Peyer's patch (tissue), 4 donors: ENCODE data around the gene CTSW. TPM values are rescaled to one million over a fixed set of nuclear protein-coding genes. Genes with fewer than 3 reads are reported as not detected.

Experiments
- DNase-seq, 3 donors: peaks; one replicate each; pipeline ENCODE4 v3.0.0-alpha.2; 2017 to 2019
- H3K27ac ChIP-seq, 4 donors: fragments of 200-600 bp; sonication (generic); one replicate each; pipeline ENCODE4 v1.5.1; 2016 to 2019
- H3K27me3 ChIP-seq, 2 donors: fragments of 200-600 bp; sonication (generic); one replicate each; pipeline ENCODE4 v1.5.1; 2019
- H3K36me3 ChIP-seq, 3 donors: fragments of 200-600 bp; sonication (generic); one replicate each; pipeline ENCODE4 v1.5.1; 2016 to 2019
- H3K4me1 ChIP-seq, 4 donors: fragments of 200-600 bp; sonication (generic); one replicate each; pipeline ENCODE4 v1.5.1; 2016 to 2019
- H3K4me3 ChIP-seq, 4 donors: fragments of 200-600 bp; sonication (generic); 1 replicate in 3 of 4; 2 replicates in 1 of 4; pipeline ENCODE4 v1.5.1; 2016 to 2019; ENCODE audit warnings: mild to moderate bottlenecking in 1 of 4
- H3K9me3 ChIP-seq, 4 donors: fragments of 200-600 bp; sonication (generic); one replicate each; pipeline ENCODE4 v1.5.1; 2016 to 2019; ENCODE audit warnings: mild to moderate bottlenecking in 1 of 4
- POLR2A ChIP-seq, 2 donors: fragments of 450-650 bp; IDR thresholded peaks; one replicate each; pipeline ENCODE4 v1.5.1; 2017; ENCODE audit warnings: antibody characterized with exemption in 2 of 2, mild to moderate bottlenecking in 2 of 2, moderate library complexity in 2 of 2
- total RNA-seq, 4 donors: library from RNA; depleted of rRNA; stranded (reverse); fragments of >200 nt; gene quantifications; one replicate each; pipeline ENCODE4 v1.1.0, GENCODE V29; 2016
- TF ChIP-seq, protein P1 (sequence below), 6 experiments: fragments of 450-650 bp in 4 of 6; fragments of 200-600 bp in 2 of 6; sonication (generic) in 1 of 6; IDR thresholded peaks; one replicate each; pipeline ENCODE4 v1.5.1; 2017 to 2019; ENCODE audit warnings: antibody characterized with exemption in 6 of 6, mild to moderate bottlenecking in 3 of 6, moderate library complexity in 1 of 6

Gene CTSW
- total RNA-seq, 4 donors from 2014 or later = 1.3 to 1.9 TPM; not detected in 2

DNA sequence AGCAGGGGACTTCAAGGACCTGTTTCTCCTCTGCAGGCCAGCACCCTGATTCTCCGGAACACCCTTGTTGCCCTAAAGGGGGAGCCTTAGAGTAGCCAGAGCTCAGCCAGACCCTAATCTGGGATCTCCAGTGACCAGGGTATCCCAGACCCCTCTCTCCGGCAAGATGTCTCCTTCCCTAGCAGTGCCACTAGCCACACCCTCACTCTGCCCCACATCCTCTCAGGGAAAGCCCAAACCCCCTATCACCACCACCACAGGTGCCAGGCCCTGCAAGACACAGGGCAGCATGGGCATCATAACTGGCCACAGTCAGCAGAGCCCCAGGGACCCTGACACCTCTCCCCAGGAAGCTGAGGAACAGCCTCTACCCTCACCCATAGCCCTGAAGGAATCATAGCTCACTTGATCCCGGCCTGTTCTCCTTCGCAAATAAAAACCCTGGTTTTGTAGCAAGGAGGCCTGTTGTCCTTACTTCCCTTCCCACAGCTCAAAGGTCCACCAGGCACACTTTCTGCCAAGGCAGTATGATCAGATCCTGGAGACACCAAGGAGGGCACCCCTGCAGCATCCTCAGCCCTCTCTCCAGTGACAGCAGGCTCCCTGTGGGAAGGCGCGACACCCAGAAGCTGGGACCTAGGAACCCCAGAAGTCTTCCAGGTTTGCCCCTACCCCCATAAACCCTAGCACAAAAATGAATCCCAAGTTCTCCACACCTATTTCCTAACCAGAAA is 26.2 kb upstream of the CTSW start:
- H3K27ac ChIP-seq = peak overlapping the region in 3 of 4 donors; percentile 75 to 97 (median 80)
- H3K27me3 ChIP-seq = no peaks in the 10 kb centered on the region
- TF ChIP-seq, protein P1, sequence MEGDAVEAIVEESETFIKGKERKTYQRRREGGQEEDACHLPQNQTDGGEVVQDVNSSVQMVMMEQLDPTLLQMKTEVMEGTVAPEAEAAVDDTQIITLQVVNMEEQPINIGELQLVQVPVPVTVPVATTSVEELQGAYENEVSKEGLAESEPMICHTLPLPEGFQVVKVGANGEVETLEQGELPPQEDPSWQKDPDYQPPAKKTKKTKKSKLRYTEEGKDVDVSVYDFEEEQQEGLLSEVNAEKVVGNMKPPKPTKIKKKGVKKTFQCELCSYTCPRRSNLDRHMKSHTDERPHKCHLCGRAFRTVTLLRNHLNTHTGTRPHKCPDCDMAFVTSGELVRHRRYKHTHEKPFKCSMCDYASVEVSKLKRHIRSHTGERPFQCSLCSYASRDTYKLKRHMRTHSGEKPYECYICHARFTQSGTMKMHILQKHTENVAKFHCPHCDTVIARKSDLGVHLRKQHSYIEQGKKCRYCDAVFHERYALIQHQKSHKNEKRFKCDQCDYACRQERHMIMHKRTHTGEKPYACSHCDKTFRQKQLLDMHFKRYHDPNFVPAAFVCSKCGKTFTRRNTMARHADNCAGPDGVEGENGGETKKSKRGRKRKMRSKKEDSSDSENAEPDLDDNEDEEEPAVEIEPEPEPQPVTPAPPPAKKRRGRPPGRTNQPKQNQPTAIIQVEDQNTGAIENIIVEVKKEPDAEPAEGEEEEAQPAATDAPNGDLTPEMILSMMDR (IDR thresholded peaks at IDR 0.05) = peak in 1 of 6 experiments; percentile 3
- no peak for TF ChIP-seq POLR2A (IDR thresholded peaks at IDR 0.05)
- peak in 1 of 3 donors; percentile 54 for DNase-seq
- peaks cover 11 to 45% (median 15%) of the 10 kb centered on the region in 4 donors for H3K4me1 ChIP-seq
- peak overlapping the region in 2 of 4 donors; percentile 18 to 22 for H3K4me3 ChIP-seq
- H3K36me3 ChIP-seq = peaks cover 0 to 53% (median 0%) of the 10 kb centered on the region in 3 donors
- no peaks in the 10 kb centered on the region for H3K9me3 ChIP-seq

DNA sequence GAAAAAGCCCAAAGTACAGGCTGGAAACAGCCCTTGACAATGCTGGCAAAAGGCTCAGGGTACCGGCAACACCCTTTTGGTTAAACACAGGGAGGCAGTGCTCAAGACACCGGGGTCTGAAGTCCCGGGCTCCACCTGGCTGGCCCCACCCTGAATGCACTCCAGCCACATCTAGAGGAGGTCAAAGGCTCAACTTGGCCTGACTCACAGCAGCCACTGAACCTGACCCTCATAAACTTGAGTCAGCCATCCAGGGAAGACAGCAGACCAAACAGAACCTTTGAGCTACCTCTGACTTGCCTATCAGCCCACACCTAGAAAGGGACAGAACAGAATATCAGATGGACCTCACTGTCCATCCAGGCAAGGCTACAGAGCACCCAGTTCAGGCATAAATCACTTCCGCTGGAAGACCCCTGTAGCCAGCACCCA is 25.5 kb upstream of the CTSW start:
- no peaks in the 10 kb centered on the region for H3K27me3 ChIP-seq
- H3K4me1 ChIP-seq = peaks cover 11 to 45% (median 15%) of the 10 kb centered on the region in 4 donors
- H3K27ac ChIP-seq = peak overlapping the region in 3 of 4 donors; percentile 95 to 98 (median 96)
- H3K4me3 ChIP-seq = peak overlapping the region in 1 of 4 donors; percentile 93
- no peaks in the 10 kb centered on the region for H3K9me3 ChIP-seq
- TF ChIP-seq, protein P1 (IDR thresholded peaks at IDR 0.05) = no peak
- TF ChIP-seq POLR2A (IDR thresholded peaks at IDR 0.05) = peak; percentile 92
- DNase-seq = peak in 2 of 3 donors; percentile 90 to 92
- peaks cover 0 to 53% (median 0%) of the 10 kb centered on the region in 3 donors for H3K36me3 ChIP-seq

DNA sequence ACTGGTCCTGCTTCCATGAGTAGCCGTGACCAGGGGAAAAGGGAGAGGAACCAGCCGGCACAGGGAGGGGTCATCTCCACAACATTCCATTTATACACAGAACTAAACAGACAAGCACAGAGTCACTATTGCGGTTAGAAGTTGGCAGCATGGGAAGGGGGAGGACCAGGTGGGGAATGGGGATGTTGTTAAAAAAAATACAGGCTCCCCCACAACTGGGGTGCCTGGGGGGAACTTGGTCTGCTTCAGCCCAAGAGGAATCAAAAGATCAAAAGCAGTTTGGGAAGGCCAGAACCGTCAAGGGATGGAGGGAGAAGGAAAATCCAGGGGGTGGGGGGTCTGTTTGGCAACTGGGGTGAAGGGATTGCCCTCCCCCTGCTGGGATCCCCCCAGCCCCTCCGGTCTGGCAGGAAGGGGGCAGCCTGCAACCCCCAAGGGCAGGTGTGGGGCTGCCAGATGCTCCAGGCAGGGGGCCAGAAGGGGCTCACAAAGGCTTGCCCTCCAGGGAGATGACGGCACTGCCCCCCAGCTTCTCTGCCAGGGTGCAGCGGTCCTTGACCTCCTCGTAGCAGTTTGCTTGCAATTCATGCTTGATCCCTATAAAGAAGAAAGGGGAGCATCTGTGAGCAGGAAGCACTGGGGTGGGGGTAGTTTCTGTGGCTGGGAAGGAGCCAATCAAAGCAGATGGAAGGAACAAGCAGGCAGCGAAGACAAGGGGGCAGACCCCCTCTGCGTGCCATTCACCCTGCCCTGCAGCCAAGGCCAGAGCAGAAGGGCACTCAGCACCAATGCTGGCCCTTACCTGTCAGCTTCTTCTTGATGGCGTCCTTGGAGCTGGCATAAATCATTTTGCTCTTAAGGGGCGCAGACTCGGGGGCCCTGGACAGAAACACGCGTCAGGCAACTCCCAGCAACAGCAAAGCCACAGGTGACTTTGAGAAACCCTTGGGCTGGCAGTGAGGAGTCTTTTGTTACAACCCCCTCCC is 24.5 kb upstream of the CTSW start:
- H3K4me1 ChIP-seq = peaks cover 14 to 50% (median 16%) of the 10 kb centered on the region in 4 donors
- peak overlapping the region in 2 of 4 donors; percentile 80 to 93 for H3K4me3 ChIP-seq
- peak overlapping the region in 3 of 4 donors; percentile 95 to 98 (median 96) for H3K27ac ChIP-seq
- peaks cover 0 to 53% (median 0%) of the 10 kb centered on the region in 3 donors for H3K36me3 ChIP-seq
- no peak for DNase-seq
- H3K27me3 ChIP-seq = no peaks in the 10 kb centered on the region
- no peaks in the 10 kb centered on the region for H3K9me3 ChIP-seq
- TF ChIP-seq, protein P1 (IDR thresholded peaks at IDR 0.05) = no peak
- TF ChIP-seq POLR2A (IDR thresholded peaks at IDR 0.05) = no peak

DNA sequence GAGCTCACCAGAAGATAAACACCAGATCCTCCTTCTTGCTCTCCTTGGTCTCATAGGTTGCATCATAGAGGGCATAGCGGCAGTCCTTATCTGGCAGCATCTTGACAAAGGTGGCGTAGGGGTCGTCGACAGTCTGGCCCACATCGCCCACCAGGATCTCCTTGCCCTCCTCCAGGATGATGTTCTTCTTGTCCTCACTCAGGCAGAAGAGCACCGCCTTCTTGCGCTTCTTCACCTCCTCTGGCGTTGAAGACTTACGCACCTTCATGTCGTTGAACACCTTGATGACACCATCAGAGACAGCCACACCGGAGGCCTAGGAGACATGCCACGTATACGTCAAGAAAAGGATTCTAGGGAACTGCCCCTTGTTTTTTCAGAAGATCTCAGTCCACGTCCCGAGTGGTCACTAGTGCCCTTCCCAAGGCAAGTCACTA is 23.7 kb upstream of the CTSW start:
- peak overlapping the region; percentile 95 to 99 (median 97) for H3K27ac ChIP-seq
- no peaks in the 10 kb centered on the region for H3K27me3 ChIP-seq
- TF ChIP-seq, protein P1 (IDR thresholded peaks at IDR 0.05) = no peak
- peak in 1 of 2 donors; percentile 14 for TF ChIP-seq POLR2A (IDR thresholded peaks at IDR 0.05)
- peaks cover 16 to 50% (median 17%) of the 10 kb centered on the region in 4 donors for H3K4me1 ChIP-seq
- peaks cover 0 to 52% (median 0%) of the 10 kb centered on the region in 3 donors for H3K36me3 ChIP-seq
- DNase-seq = peak in 2 of 3 donors; percentile 46 to 52
- no peaks in the 10 kb centered on the region for H3K9me3 ChIP-seq
- peak overlapping the region; percentile 80 to 97 (median 90) for H3K4me3 ChIP-seq
